ENCODE results near the gene CYREN. TPM values are rescaled to one million over a fixed set of nuclear protein-coding genes. Genes with fewer than 3 reads are reported as not detected.

The CYREN gene
- total and polyA plus RNA-seq, 9 of the 15 experiments (the other 6 are each of a cell fraction or from before 2014, with no cell fraction given): 13.9 to 108 (median 88.8) TPM

GRCh38 chr7:135150072-135150782, 20.3 kb downstream of the CYREN start:
- POLR2A ChIA-PET: interaction anchor here (2.3 kb wide), 1 partner anchor 10 kb away, joined by 11 read pairs; no protein-coding TSS in a partner anchor
- H3K4me3 ChIP-seq: no peak overlapping the region
- H2AFZ ChIP-seq (ENCODE audit: low read depth, low read length): no peak overlapping the region
- H3K9me1 ChIP-seq (ENCODE audit: control insufficient read depth, insufficient read depth, low read length): no peaks in the 10 kb centered on the region
- TF ChIP-seq SMAD3 (CRISPR knock-in tag; conservative IDR thresholded peaks at IDR 0.05) (no peak), ILF3 (IDR thresholded peaks at IDR 0.05; ENCODE audit: borderline replicate concordance) (no peak), ZNF316 (IDR thresholded peaks at IDR 0.05) (peak; percentile 31; the same call in 1 of the 2 replicates), ZMIZ1 (IDR thresholded peaks at IDR 0.05; ENCODE audit: low read depth in 2 of 2, low read length in 2 of 2) (no peak), TFAM (CRISPR knock-in tag; conservative IDR thresholded peaks at IDR 0.05) (no peak), PHTF2 (CRISPR knock-in tag; IDR thresholded peaks at IDR 0.05) (no peak)
- WGBS (ENCODE audit: insufficient coverage, low coverage, missing lambda C conversion rate): 16% methylated on average over 8 of the region's 8 CpGs
- H3K36me3 ChIP-seq (ENCODE audit: control insufficient read depth, insufficient read depth, low read length): no peaks in the 10 kb centered on the region
- BruUV-seq (replicated peaks): no TSS peak
- H3K4me2 ChIP-seq (ENCODE audit: insufficient read depth, low read length): no peak overlapping the region
- FAIRE-seq (no peak), DNase-seq (ENCODE audit: extremely low read depth in 1 of 4, low spot score in 3 of 4) (no peak), ATAC-seq (no peak)
- intact Hi-C loops (cut with micrococcal nuclease) (no loop called here), in situ Hi-C loops (cut with MboI) (no loop called here)
- H3K27ac ChIP-seq (ENCODE audit: extremely low read depth, low read depth, low read length): no peak overlapping the region
- CTCF ChIA-PET (ENCODE audit: low intra/inter-chr PET ratio): no interaction called here
- H3K9ac ChIP-seq (ENCODE audit: insufficient read depth in 1 of 2, low read depth in 2 of 2, low read length in 2 of 2): no peak overlapping the region
- H3K79me2 ChIP-seq (ENCODE audit: control insufficient read depth, insufficient read depth, low read length): no peaks in the 10 kb centered on the region
- no peaks in the 10 kb centered on the region for H3K27me3 ChIP-seq (ENCODE audit: control insufficient read depth in 2 of 2, insufficient read depth in 2 of 2, low read length in 2 of 2)
- peaks cover 0 to 11% of the 10 kb centered on the region in 2 experiments; a peak in 3 of 5 replicates for H3K4me1 ChIP-seq (replicated peaks in 1 of 2; ENCODE audit: control insufficient read depth in 2 of 2, insufficient read depth in 2 of 2, low read length in 2 of 2)
- no peaks in the 10 kb centered on the region for H4K20me1 ChIP-seq (replicated peaks; ENCODE audit: control insufficient read depth, insufficient read depth, low read length)
- H3K9me3 ChIP-seq (replicated peaks; ENCODE audit: control insufficient read depth, insufficient read depth, low read depth, low read length): no peaks in the 10 kb centered on the region; the same call in 1 of the 2 replicates
